GM12891 (cell line): Measurements from ENCODE around the gene KCNS1.
"Not testable (repeated sequence)": the region's sequence is repeated elsewhere in the genome, so short reads cannot be mapped to it uniquely, and the experiment has no call there.

ENCODE experiments used
- DNase-seq: peaks from one replicate; pipeline ENCODE4 v3.0.0; 2011; ENCODE audit warnings: low spot score; ENCODE audit not compliant: insufficient read length
- FAIRE-seq: peaks from 2 replicates; lab custom pipeline; 2011; peaks lifted over from hg19 to GRCh38; lab: Jason Lieb, UNC
- PAX5 ChIP-seq: IDR thresholded peaks from 2 replicates; pipeline ENCODE4 v1.6.1; 2011; ENCODE audit warnings: low read length, moderate library complexity, mild to moderate bottlenecking; ENCODE audit not compliant: insufficient read depth, severe bottlenecking
- POLR2A ChIP-seq: IDR thresholded peaks from 2 replicates; pipeline ENCODE4 v1.6.1; 2011; ENCODE audit warnings: low read depth, low read length, control low read depth
- POLR2AphosphoS5 ChIP-seq: IDR thresholded peaks from 2 replicates; pipeline ENCODE4 v1.6.1; 2011; ENCODE audit warnings: low read depth, low read length, control low read depth
- POU2F2 ChIP-seq: IDR thresholded peaks from 2 replicates; pipeline ENCODE4 v1.6.1; 2011; ENCODE audit warnings: low read depth, mild to moderate bottlenecking, control low read depth, low read length, moderate library complexity
- SPI1 ChIP-seq: IDR thresholded peaks from 2 replicates; pipeline ENCODE4 v1.6.1; 2011; ENCODE audit warnings: low read depth, low read length, control low read depth
- TAF1 ChIP-seq: IDR thresholded peaks from 2 replicates; pipeline ENCODE4 v1.6.1; 2011; ENCODE audit warnings: low read depth, low read length, control low read depth

Gene KCNS1

GRCh38 chr20:45066372-45066771 is 34.6 kb downstream of the KCNS1 start:
- FAIRE-seq (no peak), DNase-seq (no peak)
- TF ChIP-seq POU2F2 (no peak), PAX5 (no peak), SPI1 (no peak), POLR2A (no peak), TAF1 (no peak), POLR2AphosphoS5 (no peak)

- TF ChIP-seq SPI1 (no peak), TAF1 (no peak), POU2F2 (no peak), PAX5 (no peak), POLR2AphosphoS5 (no peak), POLR2A (no peak)
- no peak for DNase-seq
- FAIRE-seq: no peak
These were observed 36.1 kb downstream of the KCNS1 start for GRCh38 chr20:45064812-45065211.

GRCh38 chr20:45063107-45063506 is 37.8 kb downstream of the KCNS1 start:
- not testable (repeated sequence) for DNase-seq, FAIRE-seq

GRCh38 chr20:45061244-45061643 is 39.7 kb downstream of the KCNS1 start:
- DNase-seq (no peak), FAIRE-seq (no peak)
- TF ChIP-seq POLR2A (no peak), TAF1 (no peak), SPI1 (no peak), PAX5 (no peak), POLR2AphosphoS5 (no peak), POU2F2 (no peak)

- DNase-seq (no peak), FAIRE-seq (no peak)
- TF ChIP-seq POLR2A: no peak
- TF ChIP-seq POLR2AphosphoS5: no peak
- no peak for TF ChIP-seq SPI1
- no peak for TF ChIP-seq TAF1
- no peak for TF ChIP-seq PAX5
- TF ChIP-seq POU2F2: no peak
These were observed 40.6 kb downstream of the KCNS1 start for GRCh38 chr20:45060294-45060693.

GRCh38 chr20:45059022-45059728 is 41.8 kb downstream of the KCNS1 start:
- no peak for TF ChIP-seq POU2F2
- TF ChIP-seq POLR2AphosphoS5: no peak
- no peak for TF ChIP-seq PAX5
- TF ChIP-seq TAF1: no peak
- TF ChIP-seq SPI1: no peak
- no peak for TF ChIP-seq POLR2A
- DNase-seq (no peak), FAIRE-seq (peak; percentile 16)

GRCh38 chr20:45058168-45058850 is 42.6 kb downstream of the KCNS1 start:
- DNase-seq (no peak), FAIRE-seq (no peak)
- no peak for TF ChIP-seq POLR2AphosphoS5
- TF ChIP-seq POLR2A: no peak
- no peak for TF ChIP-seq POU2F2
- no peak for TF ChIP-seq PAX5

GRCh38 chr20:45056473-45057173 is 44.3 kb downstream of the KCNS1 start:
- DNase-seq: no peak
- TF ChIP-seq TAF1: no peak
- no peak for TF ChIP-seq POLR2AphosphoS5
- TF ChIP-seq POLR2A: no peak
- TF ChIP-seq SPI1: no peak
- FAIRE-seq: no peak

- DNase-seq: no peak
- no peak for FAIRE-seq
- TF ChIP-seq SPI1 (no peak), POLR2A (no peak), POLR2AphosphoS5 (no peak), TAF1 (no peak), POU2F2 (no peak), PAX5 (no peak)
These were observed 45.9 kb downstream of the KCNS1 start for GRCh38 chr20:45055056-45055455.
